A549 (cell line): ENCODE data around the gene HOXD9. TPM values are rescaled to one million over a fixed set of nuclear protein-coding genes. Genes with fewer than 3 reads are reported as not detected.

ENCODE experiments used
- ATAC-seq, 2 experiments: fragments of 200-7000 bp in 1 of 2; fragments of >200 bp in 1 of 2; cut with Nextera tagmentation in 1 of 2; cut with Tn5 transposase in 1 of 2; 3 replicates each; pipeline versions ENCODE4 v1.8.0 to v1.9.1; 2018 to 2020; ENCODE audit warnings: mild to moderate bottlenecking in 1 of 2, moderate library complexity in 1 of 2
- CTCF ChIA-PET: fragments of 300-600 bp; sonication (Branson Sonifier 250); formaldehyde crosslinking; extraction: SDS; loops from one replicate; lab custom pipeline; 2021; ENCODE audit warnings: antibody characterized with exemption, inconsistent platforms; lab: Yijun Ruan, JAX
- POLR2A ChIA-PET: fragments of 350-600 bp; formaldehyde crosslinking; extraction: SDS; loops from one replicate; lab custom pipeline; 2021; ENCODE audit warnings: antibody characterized with exemption, inconsistent platforms; lab: Yijun Ruan, JAX
- DNase-seq, 2 experiments: peaks; one replicate each; pipeline versions ENCODE4 v3.0.0 to v3.0.0-alpha.2; 2011 to 2016; ENCODE audit warnings: low read depth in 1 of 2, low spot score in 1 of 2
- FAIRE-seq: peaks from 2 replicates; lab custom pipeline; 2011; peaks lifted over from hg19 to GRCh38; lab: Jason Lieb, UNC
- H3K27ac ChIP-seq, 2 experiments: fragments of >200 bp; sonication (Bioruptor Twin); formaldehyde crosslinking; 3 replicates each; pipeline ENCODE4 v1.5.1; 2016 to 2017
- H3K4me1 ChIP-seq: fragments of >200 bp; sonication (Bioruptor Twin); formaldehyde crosslinking; 3 replicates; pipeline ENCODE4 v1.6.1; 2016
- H3K4me2 ChIP-seq: fragments of >200 bp; sonication (Bioruptor Twin); formaldehyde crosslinking; 3 replicates; pipeline ENCODE4 v1.6.1; 2016
- H3K4me3 ChIP-seq: fragments of >200 bp; sonication (Bioruptor Twin); formaldehyde crosslinking; 3 replicates; pipeline ENCODE4 v1.5.1; 2016
- H3K9me3 ChIP-seq: fragments of >200 bp; sonication (Bioruptor Twin); formaldehyde crosslinking; 3 replicates; pipeline ENCODE4 v1.6.1; 2016
- CEBPB ChIP-seq, 2 experiments: fragments of >200 bp in 1 of 2; sonication (Bioruptor Twin) in 1 of 2; formaldehyde crosslinking in 1 of 2; IDR thresholded peaks; 2 replicates each; pipeline ENCODE4 v1.6.1; 2012 to 2016
- CHD2 ChIP-seq: fragments of 150-350 bp; IDR thresholded peaks from 2 replicates; pipeline ENCODE4 v1.6.1; 2014; ENCODE audit warnings: low read length; ENCODE audit not compliant: partially characterized antibody
- CHD4 ChIP-seq: fragments of 200-600 bp; sonication (generic); IDR thresholded peaks from 2 replicates; pipeline ENCODE4 v1.6.1; 2016; ENCODE audit warnings: antibody characterized with exemption, mild to moderate bottlenecking, borderline replicate concordance
- EHF ChIP-seq: fragments of 250-450 bp; sonication (Bioruptor Pico); IDR thresholded peaks from 2 replicates; pipeline ENCODE4 v1.5.0; 2020; ENCODE audit warnings: mild to moderate bottlenecking
- ESRRA ChIP-seq: fragments of 150-350 bp; IDR thresholded peaks from 2 replicates; pipeline ENCODE4 v1.6.1; 2014; ENCODE audit warnings: mild to moderate bottlenecking, low read length, borderline replicate concordance
- HDAC2 ChIP-seq: fragments of 200-600 bp; sonication (generic); IDR thresholded peaks from 2 replicates; pipeline ENCODE4 v1.6.1; 2016
- HOXB5 ChIP-seq: fragments of 250-450 bp; sonication (Bioruptor Pico); IDR thresholded peaks from 2 replicates; pipeline ENCODE4 v1.5.0; 2020; ENCODE audit warnings: mild to moderate bottlenecking, moderate library complexity
- JUN ChIP-seq, 2 experiments: fragments of >200 bp; sonication (Bioruptor Twin); formaldehyde crosslinking; IDR thresholded peaks; 2 replicates in 1 of 2; 3 replicates in 1 of 2; pipeline ENCODE4 v1.6.1; 2016 to 2017
- KDM1A ChIP-seq: fragments of 200-600 bp; sonication (generic); IDR thresholded peaks from 2 replicates; pipeline ENCODE4 v1.6.1; 2016; ENCODE audit warnings: low read depth, mild to moderate bottlenecking
- MAZ ChIP-seq: fragments of 150-350 bp; IDR thresholded peaks from 2 replicates; pipeline ENCODE4 v1.6.1; 2014; ENCODE audit warnings: antibody characterized with exemption, low read depth, low read length, borderline replicate concordance
- MYC ChIP-seq: IDR thresholded peaks from 2 replicates; pipeline ENCODE4 v1.6.1; 2012; ENCODE audit warnings: mild to moderate bottlenecking, inconsistent platforms, low read length, improper control_type of control experiment, borderline replicate concordance
- NFE2L2 ChIP-seq: fragments of 150-350 bp; conservative IDR thresholded peaks from 2 replicates; pipeline ENCODE4 v1.6.1; 2014; ENCODE audit warnings: low read length
- RARB ChIP-seq: fragments of 250-450 bp; sonication (Bioruptor Pico); IDR thresholded peaks from 2 replicates; pipeline ENCODE4 v1.8.0; 2021; ENCODE audit warnings: mild to moderate bottlenecking, moderate library complexity
- SMC3 ChIP-seq: fragments of >200 bp; sonication (Bioruptor Twin); formaldehyde crosslinking; IDR thresholded peaks from 3 replicates; pipeline ENCODE4 v1.6.1; 2018; ENCODE audit warnings: inconsistent platforms
- SREBF2 ChIP-seq: fragments of 450-650 bp; IDR thresholded peaks from 2 replicates; pipeline ENCODE4 v1.6.1; 2014; ENCODE audit warnings: mild to moderate bottlenecking, moderate library complexity
- ZC3H11A ChIP-seq: fragments of 450-650 bp; IDR thresholded peaks from 2 replicates; pipeline ENCODE4 v1.6.1; 2014; ENCODE audit warnings: antibody characterized with exemption, mild to moderate bottlenecking
- ZNF302 ChIP-seq: fragments of 250-450 bp; sonication (Bioruptor Pico); IDR thresholded peaks from 2 replicates; pipeline ENCODE4 v1.9.0; 2021; ENCODE audit warnings: inconsistent platforms, mild to moderate bottlenecking, moderate library complexity
- WGBS: methylation state at CpG from one replicate; pipeline ENCODE4 v1.1.6; 2017; ENCODE audit errors: missing lambda C conversion rate; 5-methylcytosine and 5-hydroxymethylcytosine counted together
- polyA plus RNA-seq, 4 experiments: library from polyadenylated mRNA; depleted of rRNA in 3 of 4; stranded (reverse); fragments of >200 nt; fragmentation: RNase III in 1 of 4; extraction: RNeasy Plus Mini Kit Qiagen cat#74134 plus additional on column Dnase treatment in 1 of 4; gene quantifications; 2 replicates in 3 of 4; 3 replicates in 1 of 4; pipeline ENCODE4 v1.2.3, GENCODE V29; 2011 to 2017
- TF ChIP-seq, protein P1 (sequence below): IDR thresholded peaks from 2 replicates; pipeline ENCODE4 v1.6.1; 2012; ENCODE audit warnings: low read depth, borderline replicate concordance
- TF ChIP-seq, protein P2 (sequence below): IDR thresholded peaks from 2 replicates; pipeline ENCODE4 v1.6.1; 2012
- TF ChIP-seq, protein P3 (sequence below): fragments of 250-450 bp; sonication (Bioruptor Pico); IDR thresholded peaks from 2 replicates; pipeline ENCODE4 v1.5.0; 2021; ENCODE audit warnings: mild to moderate bottlenecking, moderate library complexity, borderline replicate concordance
- TF ChIP-seq, protein P4 (sequence below): fragments of 250-450 bp; sonication (Bioruptor Pico); IDR thresholded peaks from 2 replicates; pipeline ENCODE4 v1.5.0; 2020; ENCODE audit warnings: low read depth, mild to moderate bottlenecking, moderate library complexity
- TF ChIP-seq, protein P5 (sequence below): fragments of >200 bp; sonication (Bioruptor Twin); formaldehyde crosslinking; IDR thresholded peaks from 3 replicates; pipeline ENCODE4 v1.5.1; 2016
- TF ChIP-seq, protein P6 (sequence below): fragments of >200 bp; sonication (Bioruptor Twin); formaldehyde crosslinking; IDR thresholded peaks from 3 replicates; pipeline ENCODE4 v1.6.1; 2016
- TF ChIP-seq, protein P7 (sequence below): fragments of >200 bp; sonication (Bioruptor Twin); formaldehyde crosslinking; IDR thresholded peaks from 2 replicates; pipeline ENCODE4 v1.6.1; 2016
- TF ChIP-seq, protein P8 (sequence below): IDR thresholded peaks from 2 replicates; pipeline ENCODE4 v1.6.1; 2012

The HOXD9 gene
- polyA plus RNA-seq, 2 of the 4 experiments (the other 2 are of a cell fraction): 0.45 to 1.0 TPM

DNA sequence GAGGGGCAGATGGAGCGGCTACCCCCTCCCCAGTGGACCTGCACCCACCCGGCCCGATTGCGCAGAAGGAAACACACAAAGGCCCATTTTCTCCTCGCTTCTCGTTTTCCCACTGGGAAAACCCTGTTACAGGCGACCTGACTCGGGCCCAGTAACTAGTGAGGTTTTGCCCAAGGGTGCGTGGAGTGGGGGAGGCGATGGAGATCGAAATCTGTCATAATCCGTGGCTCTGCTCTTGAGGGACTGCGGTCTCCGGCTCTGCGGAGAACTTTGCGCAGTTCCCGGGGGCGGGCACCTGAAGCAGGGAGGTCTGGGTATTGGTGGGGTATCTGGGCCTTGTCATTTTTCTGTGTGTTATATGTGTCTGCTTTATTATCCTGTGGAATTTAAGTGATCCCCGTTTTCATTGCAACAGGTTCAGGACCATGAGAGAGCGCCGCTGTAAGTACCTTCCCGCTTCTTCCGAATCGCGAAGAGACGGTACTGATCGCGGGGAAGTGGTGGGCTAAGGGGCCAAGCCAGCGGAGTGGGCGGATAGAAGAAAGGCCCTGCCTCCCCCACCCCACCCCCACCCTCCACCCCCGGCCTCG is 24.8 kb downstream of the HOXD9 start:
- Histone ChIP-seq H3K4me1 (no peaks in the 10 kb centered on the region), H3K9me3 (no peaks in the 10 kb centered on the region), H3K4me3 (no peak overlapping the region), H3K27ac (no peak overlapping the region)
- ATAC-seq: no peak
- no peak for DNase-seq
- WGBS: 80% methylated on average over 32 of the region's 32 CpGs
- POLR2A ChIA-PET: no interaction called here
- no peak for FAIRE-seq
- TF ChIP-seq HOXB5 (CRISPR knock-in tag) (no peak), ESRRA (no peak), CHD4 (no peak), CHD2 (no peak), MYC (no peak), NFE2L2 (no peak)
- TF ChIP-seq, protein P1, sequence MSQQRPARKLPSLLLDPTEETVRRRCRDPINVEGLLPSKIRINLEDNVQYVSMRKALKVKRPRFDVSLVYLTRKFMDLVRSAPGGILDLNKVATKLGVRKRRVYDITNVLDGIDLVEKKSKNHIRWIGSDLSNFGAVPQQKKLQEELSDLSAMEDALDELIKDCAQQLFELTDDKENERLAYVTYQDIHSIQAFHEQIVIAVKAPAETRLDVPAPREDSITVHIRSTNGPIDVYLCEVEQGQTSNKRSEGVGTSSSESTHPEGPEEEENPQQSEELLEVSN: no peak
- TF ChIP-seq, protein P2, sequence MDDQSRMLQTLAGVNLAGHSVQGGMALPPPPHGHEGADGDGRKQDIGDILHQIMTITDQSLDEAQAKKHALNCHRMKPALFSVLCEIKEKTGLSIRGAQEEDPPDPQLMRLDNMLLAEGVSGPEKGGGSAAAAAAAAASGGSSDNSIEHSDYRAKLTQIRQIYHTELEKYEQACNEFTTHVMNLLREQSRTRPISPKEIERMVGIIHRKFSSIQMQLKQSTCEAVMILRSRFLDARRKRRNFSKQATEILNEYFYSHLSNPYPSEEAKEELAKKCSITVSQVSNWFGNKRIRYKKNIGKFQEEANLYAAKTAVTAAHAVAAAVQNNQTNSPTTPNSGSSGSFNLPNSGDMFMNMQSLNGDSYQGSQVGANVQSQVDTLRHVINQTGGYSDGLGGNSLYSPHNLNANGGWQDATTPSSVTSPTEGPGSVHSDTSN: no peak
- TF ChIP-seq, protein P3, sequence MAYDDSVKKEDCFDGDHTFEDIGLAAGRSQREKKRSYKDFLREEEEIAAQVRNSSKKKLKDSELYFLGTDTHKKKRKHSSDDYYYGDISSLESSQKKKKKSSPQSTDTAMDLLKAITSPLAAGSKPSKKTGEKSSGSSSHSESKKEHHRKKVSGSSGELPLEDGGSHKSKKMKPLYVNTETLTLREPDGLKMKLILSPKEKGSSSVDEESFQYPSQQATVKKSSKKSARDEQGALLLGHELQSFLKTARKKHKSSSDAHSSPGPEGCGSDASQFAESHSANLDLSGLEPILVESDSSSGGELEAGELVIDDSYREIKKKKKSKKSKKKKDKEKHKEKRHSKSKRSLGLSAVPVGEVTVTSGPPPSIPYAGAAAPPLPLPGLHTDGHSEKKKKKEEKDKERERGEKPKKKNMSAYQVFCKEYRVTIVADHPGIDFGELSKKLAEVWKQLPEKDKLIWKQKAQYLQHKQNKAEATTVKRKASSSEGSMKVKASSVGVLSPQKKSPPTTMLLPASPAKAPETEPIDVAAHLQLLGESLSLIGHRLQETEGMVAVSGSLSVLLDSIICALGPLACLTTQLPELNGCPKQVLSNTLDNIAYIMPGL (CRISPR knock-in tag): no peak
- TF ChIP-seq, protein P4, sequence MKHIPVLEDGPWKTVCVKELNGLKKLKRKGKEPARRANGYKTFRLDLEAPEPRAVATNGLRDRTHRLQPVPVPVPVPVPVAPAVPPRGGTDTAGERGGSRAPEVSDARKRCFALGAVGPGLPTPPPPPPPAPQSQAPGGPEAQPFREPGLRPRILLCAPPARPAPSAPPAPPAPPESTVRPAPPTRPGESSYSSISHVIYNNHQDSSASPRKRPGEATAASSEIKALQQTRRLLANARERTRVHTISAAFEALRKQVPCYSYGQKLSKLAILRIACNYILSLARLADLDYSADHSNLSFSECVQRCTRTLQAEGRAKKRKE (CRISPR knock-in tag): no peak
- TF ChIP-seq, protein P5, sequence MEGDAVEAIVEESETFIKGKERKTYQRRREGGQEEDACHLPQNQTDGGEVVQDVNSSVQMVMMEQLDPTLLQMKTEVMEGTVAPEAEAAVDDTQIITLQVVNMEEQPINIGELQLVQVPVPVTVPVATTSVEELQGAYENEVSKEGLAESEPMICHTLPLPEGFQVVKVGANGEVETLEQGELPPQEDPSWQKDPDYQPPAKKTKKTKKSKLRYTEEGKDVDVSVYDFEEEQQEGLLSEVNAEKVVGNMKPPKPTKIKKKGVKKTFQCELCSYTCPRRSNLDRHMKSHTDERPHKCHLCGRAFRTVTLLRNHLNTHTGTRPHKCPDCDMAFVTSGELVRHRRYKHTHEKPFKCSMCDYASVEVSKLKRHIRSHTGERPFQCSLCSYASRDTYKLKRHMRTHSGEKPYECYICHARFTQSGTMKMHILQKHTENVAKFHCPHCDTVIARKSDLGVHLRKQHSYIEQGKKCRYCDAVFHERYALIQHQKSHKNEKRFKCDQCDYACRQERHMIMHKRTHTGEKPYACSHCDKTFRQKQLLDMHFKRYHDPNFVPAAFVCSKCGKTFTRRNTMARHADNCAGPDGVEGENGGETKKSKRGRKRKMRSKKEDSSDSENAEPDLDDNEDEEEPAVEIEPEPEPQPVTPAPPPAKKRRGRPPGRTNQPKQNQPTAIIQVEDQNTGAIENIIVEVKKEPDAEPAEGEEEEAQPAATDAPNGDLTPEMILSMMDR: no peak
- TF ChIP-seq, all 56 proteins: peak for 0
- CTCF ChIA-PET: interaction anchor here (1.8 to 11.6 kb wide), 2 partner anchors 308 to 506 kb away, joined by 5 to 196 read pairs; no protein-coding TSS in a partner anchor
- H3K4me2 ChIP-seq: no peak overlapping the region

DNA sequence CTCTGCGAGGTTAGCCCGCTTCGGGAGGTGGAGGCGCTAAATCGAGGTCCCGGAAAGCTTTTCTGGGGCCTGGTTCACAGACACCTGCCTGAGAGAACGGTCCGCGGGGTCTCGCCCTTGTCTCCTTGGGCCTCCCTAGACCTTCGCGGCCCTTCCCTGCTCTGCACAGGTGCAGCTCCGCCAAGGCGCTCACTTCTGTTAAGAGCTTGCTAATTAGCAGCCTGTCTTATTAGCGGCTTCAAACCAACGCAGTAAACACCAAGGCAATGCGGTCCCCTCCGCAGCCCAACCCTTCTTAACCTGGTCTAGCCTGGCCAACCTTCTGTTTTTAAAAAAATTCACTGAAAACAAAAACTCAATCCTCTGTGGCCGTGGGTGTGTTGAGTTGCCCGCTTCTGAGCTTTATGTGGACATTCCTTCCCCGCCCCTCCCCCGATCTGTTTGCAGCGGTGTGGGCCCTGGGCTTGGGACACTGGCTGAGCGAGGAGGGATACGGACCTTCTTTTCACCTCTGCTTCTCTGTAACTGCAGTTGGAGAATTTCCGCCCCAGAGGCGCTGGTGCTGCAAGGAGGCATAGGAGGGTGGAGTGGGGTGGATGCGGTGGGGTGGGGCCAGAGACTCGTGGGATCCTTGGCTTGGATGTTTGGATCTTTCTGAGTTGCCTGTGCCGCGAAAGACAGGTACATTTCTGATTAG is 25.4 kb downstream of the HOXD9 start:
- WGBS: 81% methylated on average over 25 of the region's 31 CpGs
- H3K4me2 ChIP-seq: no peak overlapping the region
- CTCF ChIA-PET: interaction anchor here (0.6 to 1.8 kb wide), 3 partner anchors 8 to 490 kb away, joined by 3 to 5 read pairs (median 5); no protein-coding TSS in a partner anchor
- FAIRE-seq (no peak), DNase-seq (no peak), ATAC-seq (no peak)
- no peak overlapping the region for H3K27ac ChIP-seq
- H3K4me3 ChIP-seq: no peak overlapping the region
- H3K4me1 ChIP-seq: no peaks in the 10 kb centered on the region
- POLR2A ChIA-PET: no interaction called here
- no peaks in the 10 kb centered on the region for H3K9me3 ChIP-seq
- TF ChIP-seq SMC3 (no peak), KDM1A (no peak), HDAC2 (no peak), ZNF302 (CRISPR knock-in tag) (no peak), EHF (no peak), RARB (CRISPR knock-in tag) (no peak), SREBF2 (no peak), ZC3H11A (no peak), JUN (IDR thresholded peaks at IDR 0.05) (no peak), CEBPB (IDR thresholded peaks at IDR 0.05) (no peak), MAZ (no peak)
- TF ChIP-seq, protein P4 (CRISPR knock-in tag): no peak
- TF ChIP-seq, protein P6, sequence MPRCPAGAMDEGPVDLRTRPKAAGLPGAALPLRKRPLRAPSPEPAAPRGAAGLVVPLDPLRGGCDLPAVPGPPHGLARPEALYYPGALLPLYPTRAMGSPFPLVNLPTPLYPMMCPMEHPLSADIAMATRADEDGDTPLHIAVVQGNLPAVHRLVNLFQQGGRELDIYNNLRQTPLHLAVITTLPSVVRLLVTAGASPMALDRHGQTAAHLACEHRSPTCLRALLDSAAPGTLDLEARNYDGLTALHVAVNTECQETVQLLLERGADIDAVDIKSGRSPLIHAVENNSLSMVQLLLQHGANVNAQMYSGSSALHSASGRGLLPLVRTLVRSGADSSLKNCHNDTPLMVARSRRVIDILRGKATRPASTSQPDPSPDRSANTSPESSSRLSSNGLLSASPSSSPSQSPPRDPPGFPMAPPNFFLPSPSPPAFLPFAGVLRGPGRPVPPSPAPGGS: no peak
- TF ChIP-seq, protein P7, sequence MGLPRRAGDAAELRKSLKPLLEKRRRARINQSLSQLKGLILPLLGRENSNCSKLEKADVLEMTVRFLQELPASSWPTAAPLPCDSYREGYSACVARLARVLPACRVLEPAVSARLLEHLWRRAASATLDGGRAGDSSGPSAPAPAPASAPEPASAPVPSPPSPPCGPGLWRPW: no peak
- TF ChIP-seq, protein P8, sequence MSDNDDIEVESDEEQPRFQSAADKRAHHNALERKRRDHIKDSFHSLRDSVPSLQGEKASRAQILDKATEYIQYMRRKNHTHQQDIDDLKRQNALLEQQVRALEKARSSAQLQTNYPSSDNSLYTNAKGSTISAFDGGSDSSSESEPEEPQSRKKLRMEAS: no peak
